Globus pallidus (tissue), 1 donor: ENCODE results near the gene RARG.
"Not testable (repeated sequence)": the region's sequence is repeated elsewhere in the genome, so short reads cannot be mapped to it uniquely, and the experiment has no call there.

Experiments used
- DNase-seq: peaks from one replicate; pipeline ENCODE4 v3.0.0-alpha.2; 2015; ENCODE audit warnings: low spot score

Gene RARG

DNA sequence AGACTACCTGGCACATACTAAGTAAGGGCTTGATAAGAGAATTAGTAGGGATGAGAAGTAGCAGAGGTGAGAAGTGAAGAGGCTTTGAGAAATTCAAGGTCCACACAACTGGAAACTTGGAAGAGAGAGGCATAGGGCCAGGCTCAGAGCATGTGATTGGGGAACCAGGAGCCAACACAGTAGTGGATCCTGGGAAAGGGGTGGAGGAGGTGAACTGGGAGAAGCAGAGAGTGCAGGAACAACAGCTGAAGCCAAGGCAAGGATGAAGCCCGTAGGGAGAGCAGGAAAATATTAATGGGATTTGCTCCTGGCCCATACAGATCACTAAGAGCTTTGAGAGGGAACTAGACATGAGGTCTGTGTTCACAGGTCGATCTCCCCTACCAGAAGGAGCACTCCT, 23.6 kb downstream of the RARG start:
- DNase-seq: no peak

DNA sequence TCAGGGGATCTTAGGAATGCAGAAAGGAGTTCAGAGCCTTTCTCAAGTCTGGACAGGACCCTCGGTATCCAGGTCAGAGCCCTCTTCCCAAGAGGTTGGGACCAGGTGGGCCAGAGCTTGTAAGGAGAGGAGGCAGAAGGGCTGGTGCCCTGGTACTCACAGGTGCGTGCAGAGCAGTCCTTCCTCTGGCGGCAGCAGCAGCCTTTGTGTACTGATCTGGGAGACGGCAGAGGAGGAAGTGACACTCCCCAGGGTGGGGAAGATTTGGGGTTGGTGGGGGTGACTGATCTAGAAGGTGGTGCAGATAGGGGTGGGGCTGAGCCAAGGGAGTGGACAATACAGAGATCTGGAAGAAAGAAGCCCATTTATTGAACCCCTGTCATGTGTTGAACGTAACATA, 25.0 kb downstream of the RARG start, which contains the start of gene ITGB7:
Gene ITGB7, minus strand, starts transcription at position 210 of the 400 bp plus-strand sequence. CDS start 6,808 bp downstream, outside the sequence.
- DNase-seq: no peak

DNA sequence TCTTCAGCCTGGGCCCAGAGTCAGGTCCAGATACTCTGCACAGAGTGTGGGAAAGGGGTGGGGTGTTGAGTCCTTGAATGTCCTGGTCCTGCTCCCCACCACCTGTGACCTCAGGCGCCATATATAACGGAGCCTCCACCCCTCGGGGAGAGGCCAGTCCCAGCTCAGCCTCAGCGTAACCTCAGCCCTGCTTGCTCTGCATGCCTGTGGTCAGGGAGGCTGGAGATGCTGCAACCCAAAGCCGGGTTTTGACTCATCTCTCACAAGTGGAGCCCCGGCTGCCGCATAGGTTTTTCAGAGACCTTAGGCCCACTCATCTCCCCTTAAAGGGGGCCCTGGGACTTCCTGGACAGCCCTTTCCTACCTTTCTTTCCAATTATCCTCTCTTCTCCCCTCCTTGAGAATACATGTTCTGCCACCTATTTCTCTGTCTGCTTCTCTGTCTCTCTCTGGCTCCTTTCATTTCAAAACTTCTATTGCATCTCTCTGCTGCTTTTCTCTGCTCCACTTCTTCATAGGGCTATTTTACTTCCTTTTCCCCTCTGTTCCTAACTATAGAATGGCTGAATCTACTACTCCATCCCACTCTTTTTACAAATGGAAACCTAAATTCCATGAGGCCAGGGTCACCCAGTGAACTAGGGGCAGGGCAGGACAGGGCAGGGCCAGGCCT, 26.1 kb downstream of the RARG start:
- no peak for DNase-seq

DNA sequence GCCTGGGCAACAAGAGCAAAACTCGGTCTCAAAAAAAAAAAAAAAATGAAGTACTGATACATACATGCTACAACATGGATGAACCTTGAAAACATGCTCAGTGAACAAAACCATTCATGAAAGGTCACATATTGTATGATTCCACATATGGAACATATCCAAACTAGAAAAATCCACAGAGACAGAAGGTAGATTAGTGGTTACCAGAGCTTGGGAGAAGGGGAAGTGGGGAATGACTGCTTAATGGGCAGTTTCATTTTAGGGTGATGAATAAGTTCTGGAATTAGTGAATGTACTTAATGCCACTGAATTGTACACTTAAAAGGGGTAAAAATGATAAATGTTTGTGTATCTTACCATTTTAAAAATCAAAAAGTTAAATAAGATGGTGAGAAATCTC, 27.7 kb downstream of the RARG start:
- DNase-seq: no peak

DNA sequence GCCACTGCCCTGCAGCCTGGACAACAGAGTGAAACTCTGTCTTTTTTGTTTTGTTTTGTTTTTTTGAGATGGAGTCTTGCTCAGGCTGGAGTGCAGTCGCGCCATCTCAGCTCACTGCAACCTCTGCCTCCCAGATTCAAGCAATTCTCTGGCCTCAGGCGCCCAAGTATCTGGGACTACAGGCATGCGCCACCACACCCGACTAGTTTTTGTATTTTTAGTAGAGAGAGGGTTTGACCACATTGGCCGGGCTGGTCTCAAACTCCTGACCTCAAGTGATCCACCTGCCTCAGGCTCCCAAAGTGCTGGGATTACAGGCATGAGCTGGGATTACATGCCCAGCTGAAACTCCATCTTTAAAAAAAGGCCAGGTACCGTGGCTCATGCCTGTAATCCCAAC, 29.7 kb downstream of the RARG start:
- not testable (repeated sequence) for DNase-seq

DNA sequence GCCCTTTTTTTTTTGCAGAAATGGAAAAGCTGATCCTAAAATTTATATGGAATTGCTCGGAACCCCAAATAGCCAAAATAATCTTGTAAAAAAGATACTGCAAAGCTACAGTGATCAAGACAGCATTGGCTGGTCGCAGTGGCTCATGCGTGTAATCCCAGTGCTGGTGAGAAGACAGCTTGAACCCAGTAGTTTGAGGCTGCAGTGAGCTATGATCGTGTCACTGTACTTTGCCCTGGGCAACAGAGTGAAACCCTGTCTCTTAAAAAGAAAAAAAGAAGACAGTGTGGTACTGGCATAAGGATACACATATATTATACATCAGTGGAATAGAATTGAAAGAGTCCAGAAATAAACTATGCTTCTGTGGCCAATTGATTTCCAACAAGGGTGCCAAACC, 30.4 kb downstream of the RARG start:
- DNase-seq: no peak

DNA sequence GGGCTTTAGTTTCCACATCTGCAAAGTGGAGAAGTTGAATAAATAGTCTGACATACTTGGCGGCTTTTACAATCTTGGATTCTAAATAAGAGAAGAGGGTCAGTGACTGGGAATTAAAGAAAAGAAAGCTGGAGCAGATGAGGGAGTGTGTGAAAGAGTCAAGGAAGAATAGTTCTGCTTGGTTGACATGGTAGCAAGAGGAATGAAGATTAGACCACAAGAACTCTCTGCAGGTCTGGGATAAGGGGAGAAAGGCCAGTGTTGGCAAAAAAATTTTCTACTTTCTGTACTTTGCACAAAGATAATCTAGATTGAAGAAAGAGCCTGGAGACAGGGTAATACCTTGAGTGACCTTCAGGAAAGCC, 30.9 kb downstream of the RARG start:
- DNase-seq: no peak

DNA sequence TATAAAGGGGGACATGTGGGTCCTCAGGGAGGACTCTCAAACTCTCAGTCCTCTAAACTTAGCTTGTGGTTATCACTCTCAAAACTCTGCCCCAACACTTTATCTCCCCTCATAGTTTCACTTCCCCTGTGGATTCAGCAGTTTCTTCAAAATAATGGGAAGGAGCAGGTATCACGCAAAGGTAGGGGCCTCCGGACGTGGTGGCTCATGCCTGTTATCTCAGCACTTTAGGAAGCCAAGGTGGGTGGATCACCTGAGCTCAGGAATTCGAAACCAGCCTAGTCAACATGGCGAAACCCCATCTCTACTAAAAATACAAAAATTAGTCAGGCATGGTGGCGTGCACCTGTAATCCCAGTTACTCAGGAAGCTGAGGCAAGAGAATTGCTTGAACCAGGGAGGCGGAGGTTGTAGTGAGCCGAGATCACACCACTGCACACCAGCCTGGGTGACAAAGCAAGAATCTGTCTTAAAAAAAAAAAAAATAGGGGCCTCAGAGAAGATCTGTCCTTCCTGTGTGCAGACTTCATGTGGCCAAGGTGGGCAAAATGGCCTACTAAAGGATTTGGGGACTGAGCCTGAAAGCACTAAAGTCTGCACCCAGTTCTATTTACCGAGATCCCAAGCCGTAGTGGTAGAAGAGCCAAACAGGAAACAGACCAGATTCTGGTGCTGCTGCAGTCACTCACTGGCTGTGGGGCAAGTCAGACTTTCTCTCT, 31.4 kb downstream of the RARG start:
- DNase-seq: no peak

DNA sequence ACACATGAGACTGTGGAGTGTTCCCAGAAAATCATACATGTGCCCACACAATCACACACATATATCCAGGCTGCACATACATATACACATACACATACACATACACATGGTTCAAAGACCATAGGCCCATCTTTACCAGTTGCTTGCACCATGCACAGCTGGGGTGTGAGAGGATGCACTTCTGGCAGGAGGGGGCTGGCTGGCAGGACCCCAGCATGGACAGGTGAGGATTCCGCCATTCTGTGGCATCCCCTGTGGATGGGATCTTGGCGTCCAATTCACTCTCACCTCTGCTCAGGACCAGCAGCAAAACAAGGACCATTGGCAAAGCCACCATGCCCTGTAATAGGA, 31.9 kb downstream of the RARG start:
- DNase-seq: no peak

DNA sequence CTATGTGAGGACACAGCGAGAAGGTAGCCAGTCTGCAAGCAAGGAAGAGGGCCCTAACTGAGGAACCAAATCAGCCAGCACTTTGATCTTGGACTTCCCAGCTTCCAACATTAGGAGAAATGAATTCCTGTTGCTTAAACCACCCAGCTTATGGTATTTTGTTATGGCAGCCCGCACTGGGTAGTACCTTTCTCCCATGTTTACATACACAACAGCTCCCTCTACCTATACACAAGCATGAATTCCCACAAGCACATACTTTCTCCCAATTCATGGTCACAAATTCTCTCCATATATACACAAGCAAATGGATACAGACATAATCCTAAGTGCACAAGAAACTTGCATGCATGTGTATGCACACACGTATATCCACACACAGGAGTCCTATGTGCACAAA, 32.3 kb downstream of the RARG start:
- no peak for DNase-seq

DNA sequence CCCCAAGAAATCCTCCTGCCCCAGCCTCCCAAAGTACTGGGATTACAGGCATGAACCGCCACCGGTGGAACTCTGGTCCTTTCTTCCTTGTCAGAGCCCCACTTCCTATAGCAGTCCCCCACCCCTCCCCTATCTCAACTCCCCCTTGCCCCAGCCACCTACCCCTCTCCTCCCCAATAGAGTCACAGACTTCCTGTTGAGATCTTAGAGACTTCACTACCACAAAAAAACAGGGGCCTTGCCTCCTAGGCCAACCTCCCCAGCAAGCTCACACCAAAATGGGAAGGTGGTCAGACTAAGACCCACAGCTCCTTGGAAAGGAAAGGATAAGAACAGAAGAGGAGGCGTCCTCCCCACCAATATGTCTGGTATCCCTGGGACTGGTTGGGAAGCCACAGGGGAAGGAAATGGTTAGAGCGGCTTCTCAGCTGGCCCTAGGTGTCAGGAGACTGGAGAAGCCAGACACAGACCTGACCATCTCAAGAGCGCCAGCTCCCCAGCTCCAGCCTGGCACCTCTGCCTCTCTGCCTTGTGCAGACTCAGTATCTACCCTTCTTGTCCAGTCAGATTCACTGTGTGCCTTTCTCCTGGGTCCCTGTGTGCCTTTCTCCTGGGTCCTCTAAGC, 33.4 kb downstream of the RARG start:
- no peak for DNase-seq

DNA sequence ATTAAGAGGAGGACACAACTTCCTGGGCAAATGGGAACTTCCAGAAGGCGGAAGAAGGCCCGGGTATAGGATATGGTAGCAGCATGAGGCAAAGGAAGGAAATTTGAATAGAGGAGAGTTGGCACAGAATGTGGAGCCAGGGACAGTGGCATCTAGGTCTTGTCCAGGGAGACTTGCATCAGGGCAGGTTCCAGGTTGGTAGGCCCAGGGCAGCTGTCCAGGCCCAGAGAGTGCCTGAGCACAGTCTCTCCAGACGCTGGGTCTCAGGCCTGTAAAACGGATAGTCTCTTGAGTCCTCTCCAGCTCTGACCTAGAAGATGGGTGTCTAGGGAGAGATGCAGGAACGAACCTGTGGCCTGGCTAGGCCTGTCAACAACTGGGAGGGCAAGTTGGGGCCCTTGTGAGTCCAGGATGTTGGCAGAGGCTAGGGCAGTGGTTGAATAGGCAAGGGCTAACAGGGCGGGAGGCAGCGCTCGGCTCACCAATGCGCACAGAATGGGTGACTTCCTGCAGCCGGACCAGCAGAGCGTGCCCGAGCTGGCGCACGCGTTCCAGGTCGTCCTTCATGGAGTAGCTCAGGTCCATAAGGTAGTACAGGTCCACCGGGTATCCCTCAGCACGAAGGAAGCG, 34.9 kb downstream of the RARG start:
- no peak for DNase-seq

DNA sequence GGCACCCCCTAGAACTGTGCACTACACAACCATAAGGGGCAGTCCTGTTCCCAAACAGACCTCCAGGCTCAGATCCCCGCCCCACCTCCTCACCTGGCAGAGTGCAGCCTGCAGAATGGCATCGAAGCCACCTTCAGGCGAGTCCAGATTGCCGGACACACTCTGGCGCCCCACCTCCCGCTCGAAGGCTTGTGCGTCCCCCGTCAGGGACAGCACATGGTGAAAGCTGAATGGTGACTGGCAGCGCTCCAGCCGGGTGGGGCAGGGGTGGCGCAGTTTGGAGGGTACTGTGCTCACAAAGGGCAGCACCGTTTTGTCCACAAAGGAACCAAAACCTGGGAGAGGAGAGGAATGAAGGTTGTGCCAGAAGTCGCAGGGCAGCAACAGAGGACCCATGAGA, 35.5 kb downstream of the RARG start:
- no peak for DNase-seq

DNA sequence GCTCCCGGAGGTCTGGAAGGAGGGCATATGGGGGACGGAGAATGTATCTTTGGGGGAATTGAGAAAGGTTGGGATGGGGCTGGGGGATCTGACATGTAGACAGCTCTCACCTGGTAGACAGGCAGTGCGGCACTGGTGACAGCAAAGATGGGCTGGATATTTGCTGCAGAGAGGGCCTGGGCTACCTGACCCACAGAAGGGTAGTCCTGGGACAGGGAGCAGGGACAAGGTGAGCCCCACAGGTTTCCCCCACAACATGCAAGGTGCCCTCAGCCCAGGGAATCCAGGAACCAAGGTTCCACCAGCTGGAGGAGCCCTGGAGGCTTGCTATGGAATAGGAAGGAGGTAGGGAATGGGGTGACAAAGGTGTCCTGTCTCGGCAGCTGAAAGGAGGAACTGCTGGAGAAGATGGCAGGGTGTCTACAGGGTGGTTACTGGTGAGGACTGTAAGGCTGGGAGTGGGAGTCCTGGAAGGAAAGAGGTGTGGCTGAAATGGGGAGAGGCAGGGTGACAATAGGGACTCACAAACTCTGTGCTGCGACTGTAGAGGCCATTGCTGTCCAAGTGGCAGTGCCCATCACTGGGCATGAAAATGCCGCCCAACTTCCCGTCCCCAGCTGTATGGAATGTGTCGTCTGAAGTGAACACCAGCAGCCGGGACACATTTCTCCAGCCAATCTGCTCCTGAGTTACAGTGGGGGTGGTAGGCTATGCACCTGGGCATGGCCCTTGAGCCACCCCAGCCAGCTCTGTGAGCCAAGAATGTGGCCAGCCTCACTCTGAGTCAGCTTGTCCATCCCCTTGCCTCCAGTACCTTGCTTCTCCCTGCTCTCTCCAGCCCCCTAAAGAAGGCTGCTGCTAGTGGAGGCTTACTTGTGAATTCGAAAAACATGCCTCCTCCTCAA, 36.2 kb downstream of the RARG start:
- no peak for DNase-seq

DNA sequence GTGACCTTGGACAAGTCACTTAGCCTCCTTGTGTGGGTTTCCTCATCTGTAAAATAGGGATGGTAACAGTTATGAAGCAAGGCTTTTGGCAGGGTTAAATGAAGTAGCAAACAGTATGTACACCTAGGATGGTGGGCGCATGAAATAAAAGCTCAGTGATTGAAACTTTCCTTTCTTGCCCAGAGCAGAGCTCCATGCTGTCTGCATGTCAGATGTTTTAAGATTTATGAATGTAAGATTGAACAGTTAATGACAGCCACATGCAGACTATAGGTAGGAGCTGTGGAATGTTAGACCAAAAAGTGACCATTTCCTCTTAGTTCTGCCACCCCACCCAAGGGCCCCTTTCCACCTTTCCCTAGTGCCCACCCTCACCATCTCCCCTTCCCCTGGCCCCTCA, 37.0 kb downstream of the RARG start:
- no peak for DNase-seq

DNA sequence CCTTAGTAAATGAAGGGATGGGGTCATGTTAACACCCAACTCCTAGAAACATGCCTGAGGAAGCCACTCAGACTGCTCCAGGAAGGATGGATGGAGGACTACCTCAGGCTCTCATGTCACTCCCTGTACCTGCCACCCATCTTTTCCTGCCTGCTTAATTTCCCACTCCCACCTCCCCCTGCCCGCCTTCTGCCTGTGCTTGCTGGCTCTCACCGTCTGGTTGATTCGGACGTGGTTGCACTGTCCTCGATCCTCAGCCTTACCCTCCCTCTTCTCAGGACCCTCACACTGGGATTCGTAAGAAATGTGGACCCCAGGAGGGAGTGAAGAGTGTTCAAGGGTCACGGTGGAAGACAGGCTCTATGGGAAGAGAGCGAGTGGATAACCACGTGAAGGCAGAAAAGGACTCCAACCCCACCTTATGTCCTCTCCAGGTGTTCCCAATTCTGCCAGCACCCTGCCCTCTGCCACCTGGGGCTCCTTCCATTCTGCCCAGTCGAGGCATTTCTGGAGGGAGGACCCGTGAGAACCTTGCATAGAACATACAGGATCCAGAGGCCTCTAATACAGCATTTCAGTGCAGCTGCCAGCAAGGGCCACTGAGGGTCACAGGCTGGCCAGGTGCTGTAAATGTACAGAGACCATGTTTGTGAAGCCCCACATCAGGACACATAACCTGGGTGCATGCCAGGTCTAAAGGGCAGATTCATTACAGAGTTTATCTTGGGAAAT, 37.9 kb downstream of the RARG start:
- DNase-seq: no peak

DNA sequence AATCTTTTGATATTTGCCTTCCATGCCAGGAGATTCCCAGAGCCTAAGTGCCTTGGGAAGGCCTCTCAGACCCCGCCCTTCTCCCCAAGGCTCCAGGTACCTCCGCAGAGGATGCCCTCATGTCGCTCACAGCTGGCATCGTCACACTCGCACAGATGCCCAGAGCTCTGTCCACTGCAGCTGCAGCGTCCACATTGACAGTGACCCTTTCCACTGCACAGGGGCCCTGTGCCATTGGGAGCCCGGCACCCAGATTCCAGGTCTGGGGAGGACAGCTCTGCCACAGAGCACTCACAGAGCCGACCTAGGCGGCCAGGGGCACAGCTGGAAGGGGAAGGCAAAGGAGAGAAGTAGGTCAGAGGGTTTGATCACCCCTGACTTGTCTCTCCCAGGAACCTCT, 39.0 kb downstream of the RARG start:
- DNase-seq: no peak

DNA sequence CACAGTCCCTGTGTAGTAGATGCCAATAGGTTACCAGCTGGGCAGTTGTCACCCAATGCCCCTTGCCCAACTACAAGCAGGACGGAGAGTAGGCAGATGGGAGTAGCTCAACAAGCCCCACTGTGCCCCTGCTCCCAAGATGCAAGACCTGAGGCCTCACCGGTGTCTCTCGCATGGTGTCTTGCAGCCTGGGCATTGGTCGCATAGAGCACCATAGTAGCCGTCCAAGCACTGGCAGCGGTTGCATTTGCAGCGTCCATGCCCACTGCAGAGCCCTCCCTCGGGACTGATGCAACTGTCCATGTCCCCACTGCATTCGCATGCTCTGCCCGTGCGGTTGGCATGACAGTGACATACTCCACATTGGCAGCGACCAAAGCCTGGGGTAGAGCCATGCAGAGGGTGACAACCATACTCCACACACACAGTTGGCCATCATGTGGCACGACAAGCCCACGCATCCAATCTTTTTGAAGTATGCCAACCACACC, 39.4 kb downstream of the RARG start:
- no peak for DNase-seq

DNA sequence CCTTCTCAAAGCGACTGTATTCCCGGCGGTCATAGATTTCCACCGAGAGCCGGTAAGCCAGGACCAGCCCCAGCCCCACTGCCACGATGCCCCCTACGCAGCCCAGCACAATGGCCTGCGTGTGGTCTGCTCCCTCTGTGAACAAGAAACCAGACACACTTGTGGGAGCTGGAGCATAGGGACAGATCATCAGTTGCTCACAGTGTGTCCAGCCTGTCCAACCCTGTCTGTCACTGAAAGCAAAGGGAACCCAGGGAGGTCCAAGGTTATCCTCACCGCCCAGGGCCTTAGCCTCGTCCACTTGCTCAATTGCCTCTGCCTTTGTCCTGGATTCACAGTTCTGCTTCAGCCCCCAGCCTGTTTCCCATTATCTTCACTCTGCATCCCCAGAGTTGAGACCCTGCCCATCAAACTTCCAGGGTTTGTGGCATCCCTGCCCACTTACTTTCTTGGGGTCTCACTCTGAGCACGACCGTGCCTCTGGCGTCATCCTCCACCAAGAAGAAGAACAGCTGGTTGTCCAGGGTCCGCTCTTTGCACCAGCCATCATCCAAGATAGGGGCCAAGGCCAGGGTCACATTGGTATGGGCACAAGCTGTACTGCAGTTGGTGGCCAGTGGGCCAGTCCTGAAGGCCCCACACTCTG, 40.0 kb downstream of the RARG start:
- DNase-seq: no peak

DNA sequence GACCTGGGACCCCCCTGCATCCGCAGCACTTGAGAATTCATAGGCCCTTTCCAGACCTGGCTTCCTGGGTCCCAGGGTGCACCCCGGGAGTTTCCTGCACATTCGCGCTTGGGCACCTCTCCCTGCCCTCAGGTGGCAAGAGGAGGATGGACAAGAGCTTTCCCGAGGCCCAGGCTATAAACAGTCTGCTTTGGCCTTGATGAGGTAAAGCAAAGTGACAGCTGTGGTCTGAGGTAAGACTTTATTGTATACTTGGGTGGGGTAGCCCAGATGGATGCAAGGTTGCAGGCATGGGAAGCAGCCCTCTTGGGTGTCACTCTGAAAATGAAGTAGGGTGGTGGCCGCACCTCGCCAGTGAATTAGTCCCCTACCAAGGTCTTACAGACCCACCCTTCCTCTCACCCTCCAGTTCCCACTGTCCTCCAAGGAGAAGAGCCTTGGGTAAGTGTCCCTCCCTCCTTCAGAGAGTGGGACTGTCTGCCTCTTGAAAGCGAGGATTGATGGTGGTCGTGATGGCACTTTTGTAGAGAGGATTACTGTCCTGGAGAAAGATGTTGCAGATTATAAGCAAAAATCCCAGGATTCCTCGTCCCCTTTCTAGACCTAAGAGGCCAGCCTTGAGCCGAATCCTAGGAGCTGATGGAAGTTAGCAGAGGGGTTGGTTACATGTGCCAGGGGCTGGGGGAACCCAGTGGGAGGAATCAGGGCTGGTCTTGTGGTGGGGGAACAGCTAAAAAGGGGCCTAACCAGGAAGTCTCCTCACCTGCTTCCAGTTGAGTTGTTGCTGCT, 40.7 kb downstream of the RARG start:
- DNase-seq: no peak
